Measurements from ENCODE around the gene DEFB108B.
"Not testable (repeated sequence)": the region's sequence is repeated elsewhere in the genome, so short reads cannot be mapped to it uniquely, and the experiment has no call there.

DEFB108B gene

GRCh38 chr11:71832811-71833210, at the start of gene DEFB108B:
Gene DEFB108B, plus strand, starts transcription at chr11:71833200. Its CDS starts 0 bp downstream, at chr11:71833200.
- DNase-seq (ENCODE audit: extremely low read depth in 1 of 2, low read depth in 1 of 2) = not testable (repeated sequence)

- not testable (repeated sequence) for DNase-seq (ENCODE audit: extremely low read depth in 1 of 2, low read depth in 1 of 2)
Measured at GRCh38 chr11:71786114-71786847, 46.7 kb upstream of the DEFB108B start.

GRCh38 chr11:71786848-71787097, 46.2 kb upstream of the DEFB108B start:
- peak; percentile 93 to 99 for DNase-seq (ENCODE audit: extremely low read depth in 1 of 2, low read depth in 1 of 2)

GRCh38 chr11:71787098-71787823, 45.7 kb upstream of the DEFB108B start:
- DNase-seq (ENCODE audit: extremely low read depth in 1 of 2, low read depth in 1 of 2) = peak; percentile 79 to 81

- not testable (repeated sequence) for DNase-seq (ENCODE audit: extremely low read depth in 1 of 2, low read depth in 1 of 2)
Measured at GRCh38 chr11:71787824-71788454, 45.1 kb upstream of the DEFB108B start.

GRCh38 chr11:71789444-71790196, 43.4 kb upstream of the DEFB108B start:
- not testable (repeated sequence) for DNase-seq (ENCODE audit: extremely low read depth in 1 of 2, low read depth in 1 of 2)

GRCh38 chr11:71791111-71791510, 41.9 kb upstream of the DEFB108B start:
- not testable (repeated sequence) for DNase-seq (ENCODE audit: extremely low read depth in 1 of 2, low read depth in 1 of 2)

GRCh38 chr11:71792621-71793235, 40.3 kb upstream of the DEFB108B start:
- DNase-seq (ENCODE audit: extremely low read depth in 1 of 2, low read depth in 1 of 2) = peak in 1 of 2 donors; percentile 27

- not testable (repeated sequence) for DNase-seq (ENCODE audit: extremely low read depth in 1 of 2, low read depth in 1 of 2)
Measured at GRCh38 chr11:71794386-71795040, 38.5 kb upstream of the DEFB108B start.

- DNase-seq (ENCODE audit: extremely low read depth in 1 of 2, low read depth in 1 of 2) = not testable (repeated sequence)
Measured at GRCh38 chr11:71795236-71795635, 37.8 kb upstream of the DEFB108B start.

GRCh38 chr11:71796016-71796415, 37.0 kb upstream of the DEFB108B start:
- DNase-seq (ENCODE audit: extremely low read depth in 1 of 2, low read depth in 1 of 2) = not testable (repeated sequence)

GRCh38 chr11:71796781-71797180, 36.2 kb upstream of the DEFB108B start:
- not testable (repeated sequence) for DNase-seq (ENCODE audit: extremely low read depth in 1 of 2, low read depth in 1 of 2)

GRCh38 chr11:71799556-71800128, 33.4 kb upstream of the DEFB108B start:
- not testable (repeated sequence) for DNase-seq (ENCODE audit: extremely low read depth in 1 of 2, low read depth in 1 of 2)

- peak; percentile 59 to 73 for DNase-seq (ENCODE audit: extremely low read depth in 1 of 2, low read depth in 1 of 2)
Measured at GRCh38 chr11:71800335-71800953, 32.6 kb upstream of the DEFB108B start.

GRCh38 chr11:71801026-71801425, 32.0 kb upstream of the DEFB108B start:
- DNase-seq (ENCODE audit: extremely low read depth in 1 of 2, low read depth in 1 of 2) = not testable (repeated sequence)

- DNase-seq (ENCODE audit: extremely low read depth in 1 of 2, low read depth in 1 of 2) = not testable (repeated sequence)
Measured at GRCh38 chr11:71802874-71803273, 30.1 kb upstream of the DEFB108B start.

- DNase-seq (ENCODE audit: extremely low read depth in 1 of 2, low read depth in 1 of 2) = not testable (repeated sequence)
Measured at GRCh38 chr11:71804158-71804947, 28.6 kb upstream of the DEFB108B start.

GRCh38 chr11:71812529-71812928, 20.5 kb upstream of the DEFB108B start:
- not testable (repeated sequence) for DNase-seq (ENCODE audit: extremely low read depth in 1 of 2, low read depth in 1 of 2)

All from activated CD8-positive, alpha-beta memory T cell treated with anti-CD3 and anti-CD28 coated beads for 1 hour (primary cell).